Endodermal cell (in vitro differentiated cells): ENCODE data around the gene BSDC1. TPM values are rescaled to one million over a fixed set of nuclear protein-coding genes. Genes with fewer than 3 reads are reported as not detected.

Source experiments
- DNase-seq: peaks from one replicate; pipeline ENCODE4 v3.0.0-alpha.2; 2017
- H3K27ac ChIP-seq: 2 replicates; pipeline ENCODE4 v1.5.1; 2013; ENCODE audit warnings: mild to moderate bottlenecking, low read depth, low read length, moderate library complexity
- H3K27me3 ChIP-seq: 2 replicates; pipeline ENCODE4 v1.6.1; 2013; ENCODE audit warnings: mild to moderate bottlenecking, low read length, moderate library complexity; ENCODE audit not compliant: insufficient read depth, control insufficient read depth, poor library complexity, severe bottlenecking
- H3K36me3 ChIP-seq: 2 replicates; pipeline ENCODE4 v1.7.0; 2013; ENCODE audit warnings: mild to moderate bottlenecking, low read length, moderate library complexity; ENCODE audit not compliant: control insufficient read depth, insufficient read depth
- H3K4me1 ChIP-seq: one replicate; pipeline ENCODE4 v1.7.0; 2013; ENCODE audit warnings: low read length; ENCODE audit not compliant: control insufficient read depth, insufficient read depth
- H3K4me3 ChIP-seq: 2 replicates; pipeline ENCODE4 v1.5.1; 2013; ENCODE audit warnings: mild to moderate bottlenecking, low read length, moderate library complexity
- H3K9ac ChIP-seq: 2 replicates; pipeline ENCODE4 v1.6.1; 2013; ENCODE audit warnings: mild to moderate bottlenecking, low read length, moderate library complexity; ENCODE audit not compliant: poor library complexity, severe bottlenecking; ENCODE audit errors: extremely low read depth
- H3K9me3 ChIP-seq: 2 replicates; pipeline ENCODE4 v1.6.1; 2013; ENCODE audit warnings: mild to moderate bottlenecking, low read length, moderate library complexity; ENCODE audit not compliant: control insufficient read depth
- H3K27ac Mint-ChIP-seq: 2 replicates; pipeline ENCODE4 v1.8.0; 2020; ENCODE audit warnings: mixed read lengths
- H3K27me3 Mint-ChIP-seq: 2 replicates; pipeline ENCODE4 v1.8.0; 2021; ENCODE audit warnings: mild to moderate bottlenecking, mixed read lengths; ENCODE audit not compliant: insufficient read depth
- H3K36me3 Mint-ChIP-seq: 2 replicates; pipeline ENCODE4 v1.8.0; 2020; ENCODE audit warnings: low read depth, mixed read lengths
- H3K4me1 Mint-ChIP-seq: 2 replicates; pipeline ENCODE4 v1.8.0; 2020; ENCODE audit warnings: mixed read lengths
- H3K4me3 Mint-ChIP-seq: 2 replicates; pipeline ENCODE4 v1.8.0; 2020; ENCODE audit warnings: mild to moderate bottlenecking, moderate library complexity, mixed read lengths
- H3K9me3 Mint-ChIP-seq: 2 replicates; pipeline ENCODE4 v1.8.0; 2020; ENCODE audit warnings: mild to moderate bottlenecking, mixed read lengths
- CTCF ChIP-seq: fragments of 200-600 bp; sonication (generic); conservative IDR thresholded peaks from 2 replicates; pipeline ENCODE4 v1.5.0; 2021; ENCODE audit warnings: antibody characterized with exemption, mild to moderate bottlenecking
- WGBS, 2 experiments: methylation state at CpG; one replicate each; pipeline versions ENCODE4 v1.1.5 to v1.1.7; 2013; ENCODE audit warnings: missing lambda C conversion rate in 2 of 2, mixed read lengths in 1 of 2; ENCODE audit not compliant: insufficient coverage in 1 of 2, insufficient read length in 1 of 2; 5-methylcytosine and 5-hydroxymethylcytosine counted together
- total RNA-seq, 2 donors: library from RNA; stranded (reverse); fragmentation: NEBNext Ultra II Directional in 1 of 2; extraction: Animal tissue kit (Norgen Biotek cat#: 25700) in 1 of 2; gene quantifications; 2 replicates in 1 of 2; 3 replicates in 1 of 2; pipeline ENCODE4 v1.2.1, GENCODE V29; 2021

The BSDC1 gene
- total RNA-seq, 2 donors from 2014 or later = 61.7 to 68.3 TPM

- Mint-ChIP-seq H3K27me3 (no peaks in the 10 kb centered on the region), H3K4me3 (no peak overlapping the region), H3K9me3 (peaks cover 40% of the 10 kb centered on the region), H3K27ac (peak overlapping the region; percentile 88), H3K4me1 (peaks cover 11% of the 10 kb centered on the region), H3K36me3 (peaks cover 22% of the 10 kb centered on the region)
- no peaks in the 10 kb centered on the region for H3K36me3 ChIP-seq
- no peak overlapping the region for H3K27ac ChIP-seq
- no peak for TF ChIP-seq CTCF
- H3K4me1 ChIP-seq = no peaks in the 10 kb centered on the region
- peak; percentile 78 for DNase-seq
- peaks cover 37% of the 10 kb centered on the region for H3K9me3 ChIP-seq
- no peak overlapping the region for H3K9ac ChIP-seq
- WGBS, 2 experiments = 52% methylated on average over 1 of the region's 1 CpG; no CpG with 5 or more reads in 1 of the 2 experiments
- H3K4me3 ChIP-seq = peak overlapping the region; percentile 66
- no peaks in the 10 kb centered on the region for H3K27me3 ChIP-seq
These were observed 43.9 kb upstream of the BSDC1 start for GRCh38 chr1:32438136-32438535.

GRCh38 chr1:32431736-32432400 lies 37.6 kb upstream of the BSDC1 start:
- Mint-ChIP-seq H3K4me3 (no peak overlapping the region), H3K36me3 (peaks cover 3% of the 10 kb centered on the region), H3K4me1 (peaks cover 3% of the 10 kb centered on the region), H3K27me3 (peaks cover 2% of the 10 kb centered on the region), H3K9me3 (peaks cover 2% of the 10 kb centered on the region), H3K27ac (no peak overlapping the region)
- Histone ChIP-seq H3K4me3 (no peak overlapping the region), H3K9me3 (peaks cover 3% of the 10 kb centered on the region), H3K27me3 (no peaks in the 10 kb centered on the region), H3K9ac (no peak overlapping the region), H3K27ac (no peak overlapping the region), H3K4me1 (no peaks in the 10 kb centered on the region), H3K36me3 (no peaks in the 10 kb centered on the region)
- TF ChIP-seq CTCF = no peak
- WGBS, 2 experiments = 90 to 93% methylated on average over 4 of the region's 4 CpGs
- DNase-seq = peak; percentile 13

GRCh38 chr1:32427264-32427963 lies 33.2 kb upstream of the BSDC1 start:
- Histone ChIP-seq H3K4me3 (no peak overlapping the region), H3K36me3 (no peaks in the 10 kb centered on the region), H3K27me3 (no peaks in the 10 kb centered on the region), H3K9ac (no peak overlapping the region), H3K4me1 (no peaks in the 10 kb centered on the region), H3K27ac (no peak overlapping the region), H3K9me3 (peaks cover 3% of the 10 kb centered on the region)
- Mint-ChIP-seq H3K27ac (no peak overlapping the region), H3K27me3 (peaks cover 3% of the 10 kb centered on the region), H3K36me3 (peaks cover 32% of the 10 kb centered on the region), H3K9me3 (no peaks in the 10 kb centered on the region), H3K4me3 (no peak overlapping the region), H3K4me1 (peaks cover 21% of the 10 kb centered on the region)
- WGBS, 2 experiments = 92 to 95% methylated on average over 9 to 16 of the region's 17 CpGs
- DNase-seq = peak; percentile 34
- no peak for TF ChIP-seq CTCF
